ENCODE results near the gene TIAM2. TPM values are rescaled to one million over a fixed set of nuclear protein-coding genes. Genes with fewer than 3 reads are reported as not detected.

Gene TIAM2
- total and polyA plus RNA-seq, 12 donors: 4.3 to 22.5 (median 11.8) TPM

DNA sequence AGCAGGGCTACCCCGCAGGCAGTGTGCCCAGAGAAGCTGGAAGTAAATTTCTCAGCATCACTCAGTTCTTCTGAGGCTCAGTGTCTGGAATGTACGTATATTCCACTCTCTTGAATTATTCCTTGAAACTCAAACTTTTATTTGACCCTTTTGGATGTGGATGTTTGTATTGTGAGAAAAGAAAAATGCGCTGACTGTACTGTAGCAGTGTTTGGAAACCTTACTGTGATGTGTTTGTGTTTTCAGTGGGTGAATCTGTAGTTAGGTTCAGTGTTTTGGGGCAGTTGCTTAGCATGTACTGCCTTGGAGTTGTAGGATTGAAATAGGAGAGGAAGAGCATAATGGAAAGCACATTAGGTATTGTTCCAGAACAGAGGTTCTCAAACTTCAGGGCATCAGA, 13.5 kb downstream of the TIAM2 start:
- peaks cover 0 to 10% (median 0%) of the 10 kb centered on the region in 9 donors for H3K4me1 ChIP-seq
- H3K4me3 ChIP-seq: no peak overlapping the region
- no peak for DNase-seq
- H3K27me3 ChIP-seq: no peaks in the 10 kb centered on the region
- no peaks in the 10 kb centered on the region for H3K9me3 ChIP-seq
- no peak for ATAC-seq
- H3K27ac ChIP-seq: no peak overlapping the region
- intact Hi-C loops (cut with DNase I): no loop called here
- WGBS, 2 donors: 92% methylated on average over 3 of the region's 3 CpGs
- no peaks in the 10 kb centered on the region for H3K36me3 ChIP-seq
- TF ChIP-seq, protein P1, sequence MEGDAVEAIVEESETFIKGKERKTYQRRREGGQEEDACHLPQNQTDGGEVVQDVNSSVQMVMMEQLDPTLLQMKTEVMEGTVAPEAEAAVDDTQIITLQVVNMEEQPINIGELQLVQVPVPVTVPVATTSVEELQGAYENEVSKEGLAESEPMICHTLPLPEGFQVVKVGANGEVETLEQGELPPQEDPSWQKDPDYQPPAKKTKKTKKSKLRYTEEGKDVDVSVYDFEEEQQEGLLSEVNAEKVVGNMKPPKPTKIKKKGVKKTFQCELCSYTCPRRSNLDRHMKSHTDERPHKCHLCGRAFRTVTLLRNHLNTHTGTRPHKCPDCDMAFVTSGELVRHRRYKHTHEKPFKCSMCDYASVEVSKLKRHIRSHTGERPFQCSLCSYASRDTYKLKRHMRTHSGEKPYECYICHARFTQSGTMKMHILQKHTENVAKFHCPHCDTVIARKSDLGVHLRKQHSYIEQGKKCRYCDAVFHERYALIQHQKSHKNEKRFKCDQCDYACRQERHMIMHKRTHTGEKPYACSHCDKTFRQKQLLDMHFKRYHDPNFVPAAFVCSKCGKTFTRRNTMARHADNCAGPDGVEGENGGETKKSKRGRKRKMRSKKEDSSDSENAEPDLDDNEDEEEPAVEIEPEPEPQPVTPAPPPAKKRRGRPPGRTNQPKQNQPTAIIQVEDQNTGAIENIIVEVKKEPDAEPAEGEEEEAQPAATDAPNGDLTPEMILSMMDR (IDR thresholded peaks at IDR 0.05): no peak

DNA sequence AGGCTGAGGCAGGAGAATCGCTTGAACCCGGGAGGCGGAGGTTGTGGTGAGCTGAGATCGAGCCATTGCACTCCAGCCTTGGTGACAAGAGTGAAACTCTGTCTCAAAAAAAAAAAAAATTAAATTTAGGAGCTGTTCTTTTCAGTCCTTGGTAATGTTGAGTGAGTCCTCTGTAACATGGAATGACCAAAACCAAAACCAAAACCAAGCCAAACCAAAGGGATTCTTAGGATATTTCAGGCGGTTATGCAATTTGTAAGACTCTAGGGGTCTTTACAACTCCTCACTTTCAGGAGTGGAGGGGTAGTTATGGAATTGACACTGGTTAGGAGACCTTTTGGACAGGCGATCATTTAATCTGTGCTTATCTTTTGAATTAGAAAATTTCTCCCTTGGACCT, 15.8 kb downstream of the TIAM2 start:
- ATAC-seq (no peak), DNase-seq (no peak)
- TF ChIP-seq, protein P1 (IDR thresholded peaks at IDR 0.05): no peak
- Histone ChIP-seq H3K27me3 (no peaks in the 10 kb centered on the region), H3K36me3 (no peaks in the 10 kb centered on the region), H3K4me3 (no peak overlapping the region), H3K9me3 (no peaks in the 10 kb centered on the region), H3K27ac (no peak overlapping the region), H3K4me1 (peaks cover 0 to 14% (median 0%) of the 10 kb centered on the region in 9 donors)
- 89 to 97% methylated on average over 6 of the region's 6 CpGs for WGBS, 2 donors
- intact Hi-C loops (cut with DNase I): no loop called here

DNA sequence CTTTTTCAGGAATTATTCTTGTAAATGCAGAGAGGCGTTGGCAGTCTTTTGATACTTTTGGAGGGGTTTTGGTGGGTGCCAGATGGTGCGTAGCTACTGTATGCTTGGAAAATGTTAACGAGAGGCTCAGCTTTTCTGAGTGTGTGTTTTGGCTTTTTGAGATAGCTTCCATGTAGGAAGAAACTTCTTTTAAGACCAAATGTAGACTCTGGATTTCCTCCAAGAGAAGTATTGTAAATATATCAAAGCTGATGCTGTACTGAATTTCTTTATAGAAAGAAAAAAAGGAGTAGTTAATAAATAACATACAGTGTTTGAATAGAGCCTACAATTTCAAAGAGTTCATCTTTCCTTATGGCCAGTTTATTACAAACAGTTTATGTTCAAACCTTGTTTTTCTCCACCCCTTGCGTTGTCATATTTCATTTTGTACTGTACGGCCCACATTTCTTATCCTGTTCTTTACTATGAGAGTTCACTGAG, 16.7 kb downstream of the TIAM2 start:
- no peak for DNase-seq
- Histone ChIP-seq H3K4me3 (no peak overlapping the region), H3K4me1 (peaks cover 0 to 21% (median 3%) of the 10 kb centered on the region in 9 donors), H3K27ac (no peak overlapping the region), H3K36me3 (no peaks in the 10 kb centered on the region), H3K27me3 (no peaks in the 10 kb centered on the region), H3K9me3 (no peaks in the 10 kb centered on the region)
- intact Hi-C loops (cut with DNase I): no loop called here
- 76 to 77% methylated on average over 5 of the region's 5 CpGs for WGBS, 2 donors
- ATAC-seq: no peak
- TF ChIP-seq, protein P1 (IDR thresholded peaks at IDR 0.05): no peak

DNA sequence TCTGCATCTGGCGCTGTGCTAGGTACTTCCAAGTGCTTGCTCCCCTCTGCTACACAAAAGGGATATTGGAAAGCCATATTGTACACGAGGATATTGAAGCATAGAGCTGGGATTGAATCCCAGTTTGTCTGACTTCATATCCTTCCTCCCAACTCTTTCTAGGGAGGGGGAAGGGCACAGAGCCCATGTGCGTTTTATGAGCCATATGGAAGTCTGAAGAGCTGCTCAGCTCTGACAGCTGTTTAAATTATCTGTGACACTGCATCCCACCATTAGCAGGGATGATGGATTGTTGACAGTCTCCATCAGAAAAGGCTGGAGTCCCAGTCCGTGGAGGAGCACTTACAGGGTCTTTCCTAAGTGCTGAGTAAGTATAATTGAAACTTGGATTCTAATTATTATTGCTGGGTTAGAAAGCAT, 18.4 kb downstream of the TIAM2 start:
- TF ChIP-seq, protein P1 (IDR thresholded peaks at IDR 0.05): no peak
- Histone ChIP-seq H3K4me3 (no peak overlapping the region), H3K27me3 (no peaks in the 10 kb centered on the region), H3K27ac (no peak overlapping the region), H3K36me3 (no peaks in the 10 kb centered on the region), H3K9me3 (no peaks in the 10 kb centered on the region), H3K4me1 (peaks cover 0 to 21% (median 3%) of the 10 kb centered on the region in 9 donors)
- DNase-seq (no peak), ATAC-seq (peak in 7 of 8 donors; percentile 35 to 81 (median 57))
- 46 to 57% methylated on average over 4 of the region's 4 CpGs for WGBS, 2 donors
- intact Hi-C loops (cut with DNase I): no loop called here
